ENCODE measurements around the gene ZIC1. TPM values are rescaled to one million over a fixed set of nuclear protein-coding genes. Genes with fewer than 3 reads are reported as not detected.
A peak's percentile ranks its signal among the peaks of the same experiment; 100 is the strongest.

Gene ZIC1
- total RNA-seq, 1 donor, result not detected

DNA sequence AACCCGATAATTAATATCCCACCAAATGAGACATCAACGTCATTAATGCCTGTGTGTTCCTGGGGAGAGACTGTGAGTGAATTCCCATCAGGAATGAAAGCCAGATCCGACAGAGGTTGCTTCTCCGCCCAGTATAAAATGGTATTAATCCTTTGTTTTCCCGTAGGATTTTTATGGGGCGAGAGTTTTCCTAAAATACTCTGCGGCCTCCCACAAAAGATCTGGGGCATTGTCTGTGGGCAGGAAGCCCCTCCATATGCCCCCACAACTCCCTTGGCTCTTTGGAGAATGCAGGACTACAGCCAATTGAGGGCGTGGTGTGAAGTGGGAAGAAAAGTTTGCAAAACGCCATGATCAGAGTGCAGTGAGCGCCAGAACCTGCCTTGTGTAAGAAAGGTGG is 29.5 kb upstream of the ZIC1 start:
- H3K4me3 ChIP-seq (ENCODE audit: low read depth, low read length), result no peak overlapping the region
- DNase-seq (ENCODE audit: low read depth), result no peak
- TF ChIP-seq, protein P1, sequence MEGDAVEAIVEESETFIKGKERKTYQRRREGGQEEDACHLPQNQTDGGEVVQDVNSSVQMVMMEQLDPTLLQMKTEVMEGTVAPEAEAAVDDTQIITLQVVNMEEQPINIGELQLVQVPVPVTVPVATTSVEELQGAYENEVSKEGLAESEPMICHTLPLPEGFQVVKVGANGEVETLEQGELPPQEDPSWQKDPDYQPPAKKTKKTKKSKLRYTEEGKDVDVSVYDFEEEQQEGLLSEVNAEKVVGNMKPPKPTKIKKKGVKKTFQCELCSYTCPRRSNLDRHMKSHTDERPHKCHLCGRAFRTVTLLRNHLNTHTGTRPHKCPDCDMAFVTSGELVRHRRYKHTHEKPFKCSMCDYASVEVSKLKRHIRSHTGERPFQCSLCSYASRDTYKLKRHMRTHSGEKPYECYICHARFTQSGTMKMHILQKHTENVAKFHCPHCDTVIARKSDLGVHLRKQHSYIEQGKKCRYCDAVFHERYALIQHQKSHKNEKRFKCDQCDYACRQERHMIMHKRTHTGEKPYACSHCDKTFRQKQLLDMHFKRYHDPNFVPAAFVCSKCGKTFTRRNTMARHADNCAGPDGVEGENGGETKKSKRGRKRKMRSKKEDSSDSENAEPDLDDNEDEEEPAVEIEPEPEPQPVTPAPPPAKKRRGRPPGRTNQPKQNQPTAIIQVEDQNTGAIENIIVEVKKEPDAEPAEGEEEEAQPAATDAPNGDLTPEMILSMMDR (IDR thresholded peaks at IDR 0.05; ENCODE audit: insufficient read depth, low read depth, low read length), result no peak

DNA sequence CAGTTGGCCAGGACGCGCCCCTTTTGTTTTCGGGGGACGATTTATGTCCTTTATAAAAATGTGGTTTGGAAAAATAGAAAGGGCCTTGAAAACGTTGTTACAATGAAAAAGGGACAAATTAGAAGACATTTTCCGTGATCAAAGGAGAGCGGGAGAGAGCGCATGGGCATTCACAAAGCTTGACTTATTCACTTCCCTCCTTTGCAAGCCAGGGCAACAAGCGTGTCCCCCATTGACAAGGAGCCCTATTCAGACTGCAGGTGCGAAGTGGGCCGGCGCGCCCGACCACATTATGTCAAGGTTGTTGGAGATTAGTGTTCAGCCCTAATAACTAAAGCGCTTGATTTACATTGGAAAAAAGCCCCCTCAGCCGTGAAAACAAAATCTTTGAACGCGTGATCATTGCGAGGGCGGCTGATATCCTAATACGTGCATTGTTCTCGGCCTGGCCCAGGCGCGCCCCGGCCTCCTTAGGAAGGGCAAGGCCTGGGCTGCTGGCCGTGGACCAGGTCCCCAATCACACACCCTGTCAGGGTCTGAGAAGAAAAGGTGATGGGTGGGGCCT is 28.7 kb upstream of the ZIC1 start:
- no peak overlapping the region for H3K4me3 ChIP-seq (ENCODE audit: low read depth, low read length)
- TF ChIP-seq, protein P1 (IDR thresholded peaks at IDR 0.05; ENCODE audit: insufficient read depth, low read depth, low read length), result no peak
- DNase-seq (ENCODE audit: low read depth), result no peak

DNA sequence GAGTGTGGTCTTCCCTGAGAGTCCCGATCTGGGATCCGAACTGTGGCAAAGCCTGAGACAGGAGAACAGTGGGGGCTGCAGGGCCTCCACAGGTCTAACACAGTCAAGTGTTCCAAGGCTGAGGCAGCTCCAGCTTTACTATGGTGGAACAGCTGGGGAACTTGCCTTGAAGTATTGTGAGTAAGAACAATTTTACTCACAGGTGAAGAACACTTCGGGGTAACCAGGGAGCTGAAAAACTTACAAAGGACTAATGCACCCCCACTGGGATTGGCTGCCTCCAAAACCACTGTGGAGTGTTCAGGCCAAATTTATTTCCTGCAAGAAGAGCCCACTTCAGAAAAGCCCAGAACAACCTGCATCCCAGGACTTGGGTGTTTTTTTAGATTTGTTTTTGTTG is 28.2 kb upstream of the ZIC1 start:
- no peak for DNase-seq (ENCODE audit: low read depth)
- no peak overlapping the region for H3K4me3 ChIP-seq (ENCODE audit: low read depth, low read length)
- TF ChIP-seq, protein P1 (IDR thresholded peaks at IDR 0.05; ENCODE audit: insufficient read depth, low read depth, low read length), result no peak

DNA sequence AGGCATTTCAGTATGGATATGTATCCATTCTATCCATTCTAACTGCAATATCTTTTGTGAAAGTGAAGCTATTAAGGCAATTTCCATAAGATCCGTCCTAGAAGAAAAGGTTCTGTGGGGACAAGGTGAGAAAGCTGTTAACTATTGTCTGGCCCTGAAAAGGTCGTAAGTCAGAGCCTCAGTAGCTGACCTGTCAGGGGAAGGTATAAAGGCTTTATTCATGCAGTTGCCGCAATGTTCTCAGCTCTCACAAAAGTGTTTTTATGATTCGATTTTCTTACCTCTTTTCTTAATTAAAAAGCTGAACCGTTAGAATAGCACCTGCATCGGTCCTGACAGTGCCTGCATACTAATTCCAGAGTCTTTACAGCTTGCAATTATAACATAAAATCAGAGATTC is 27.6 kb upstream of the ZIC1 start:
- TF ChIP-seq, protein P1 (IDR thresholded peaks at IDR 0.05; ENCODE audit: insufficient read depth, low read depth, low read length), result no peak
- DNase-seq (ENCODE audit: low read depth), result no peak
- no peak overlapping the region for H3K4me3 ChIP-seq (ENCODE audit: low read depth, low read length)

DNA sequence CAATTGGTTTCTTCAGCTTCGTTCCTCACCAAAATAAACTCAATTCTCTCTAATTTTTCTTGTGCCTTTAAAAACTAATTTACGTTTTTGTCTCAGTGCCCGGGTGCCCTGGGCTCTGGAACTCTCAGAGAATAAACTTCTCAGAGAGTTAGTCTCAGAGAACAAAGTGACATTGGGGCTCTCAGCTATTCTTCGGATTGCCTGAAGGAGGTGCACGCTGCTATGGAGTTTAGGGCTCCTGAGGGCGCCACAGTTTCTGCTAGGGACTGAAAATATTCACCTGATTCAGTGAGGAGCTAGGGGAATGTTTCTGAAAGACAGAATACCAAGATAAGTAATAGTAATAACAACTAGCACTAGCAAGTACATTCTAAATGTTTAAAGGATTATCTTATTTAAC is 25.5 kb upstream of the ZIC1 start:
- no peak overlapping the region for H3K4me3 ChIP-seq (ENCODE audit: low read depth, low read length)
- DNase-seq (ENCODE audit: low read depth), result no peak
- TF ChIP-seq, protein P1 (IDR thresholded peaks at IDR 0.05; ENCODE audit: insufficient read depth, low read depth, low read length), result peak; percentile 16

DNA sequence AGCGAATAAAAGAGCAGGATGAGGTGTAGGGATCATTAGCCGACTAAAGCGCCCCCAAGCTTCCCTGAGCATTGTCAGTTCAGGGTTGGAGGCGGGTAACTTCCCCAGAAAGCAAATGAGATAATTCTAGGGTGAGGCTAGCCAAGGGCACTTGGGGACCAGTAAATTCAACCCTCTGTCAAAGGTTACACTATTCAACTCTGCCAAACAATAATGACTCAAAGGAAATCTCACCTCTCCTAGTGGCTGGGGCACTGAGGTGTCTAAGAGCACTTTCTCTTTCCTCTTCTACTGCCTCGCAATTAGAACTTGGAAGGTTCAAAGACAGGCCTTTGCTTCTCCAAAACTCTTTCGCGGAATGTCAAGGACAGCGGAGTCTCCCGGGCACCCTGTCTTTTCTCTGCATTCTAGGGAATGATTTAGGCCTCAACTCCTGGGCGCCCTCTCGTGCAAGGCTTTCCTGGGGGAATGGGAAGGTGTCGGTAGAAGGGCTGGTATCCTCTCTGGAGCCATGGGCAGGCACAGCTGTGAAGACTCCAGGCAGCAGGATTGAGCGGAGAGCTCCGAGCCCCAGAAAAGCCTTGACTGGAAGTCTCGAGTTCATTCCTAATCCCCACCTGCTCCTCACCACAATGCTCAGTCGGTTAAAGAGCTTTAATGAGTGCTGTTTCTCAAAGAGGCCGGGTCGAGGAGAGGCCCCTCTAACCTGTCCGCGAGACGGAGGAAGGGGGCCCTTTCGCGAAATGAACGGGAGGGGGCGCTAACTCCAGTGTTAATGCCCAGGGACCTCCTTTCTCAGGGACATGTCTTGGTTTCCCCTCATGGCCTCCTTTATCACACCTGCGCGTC is 24.7 kb upstream of the ZIC1 start:
- no peak overlapping the region for H3K4me3 ChIP-seq (ENCODE audit: low read depth, low read length)
- DNase-seq (ENCODE audit: low read depth), result no peak
- TF ChIP-seq, protein P1 (IDR thresholded peaks at IDR 0.05; ENCODE audit: insufficient read depth, low read depth, low read length), result peak; percentile 23
